Endothelial cell (in vitro differentiated cells): ENCODE data around the gene CMTM7. TPM values are rescaled to one million over a fixed set of nuclear protein-coding genes. Genes with fewer than 3 reads are reported as not detected.

ENCODE experiments used
- DNase-seq: peaks from one replicate; pipeline ENCODE4 v3.0.0; 2021; ENCODE audit warnings: low spot score
- H3K27ac Mint-ChIP-seq: one replicate; pipeline ENCODE4 v1.8.0; 2021; ENCODE audit warnings: mixed read lengths, inconsistent platforms; ENCODE audit not compliant: unreplicated experiment
- H3K27me3 Mint-ChIP-seq: one replicate; pipeline ENCODE4 v1.8.0; 2021; ENCODE audit warnings: mild to moderate bottlenecking, moderate library complexity, mixed read lengths, inconsistent platforms; ENCODE audit not compliant: unreplicated experiment
- H3K36me3 Mint-ChIP-seq: one replicate; pipeline ENCODE4 v1.8.0; 2021; ENCODE audit warnings: mild to moderate bottlenecking, low read depth, mixed read lengths, inconsistent platforms; ENCODE audit not compliant: unreplicated experiment
- H3K4me1 Mint-ChIP-seq: one replicate; pipeline ENCODE4 v1.8.0; 2021; ENCODE audit warnings: mild to moderate bottlenecking, mixed read lengths, inconsistent platforms; ENCODE audit not compliant: unreplicated experiment
- H3K4me3 Mint-ChIP-seq: one replicate; pipeline ENCODE4 v1.8.0; 2021; ENCODE audit warnings: mild to moderate bottlenecking, mixed read lengths, inconsistent platforms; ENCODE audit not compliant: unreplicated experiment
- H3K9me3 Mint-ChIP-seq: one replicate; pipeline ENCODE4 v1.8.0; 2021; ENCODE audit warnings: mixed read lengths, inconsistent platforms; ENCODE audit not compliant: unreplicated experiment
- CTCF ChIP-seq: fragments of 200-600 bp; sonication (generic); IDR thresholded peaks from one replicate; pipeline ENCODE4 v1.5.0; 2021; ENCODE audit warnings: antibody characterized with exemption; ENCODE audit not compliant: unreplicated experiment
- total RNA-seq: library from RNA; stranded (reverse); fragmentation: NEBNext Ultra II Directional; extraction: Animal tissue kit (Norgen Biotek cat#: 25700); gene quantifications from one replicate; pipeline ENCODE4 v1.2.1, GENCODE V29; 2021; ENCODE audit not compliant: unreplicated experiment

The CMTM7 gene
- total RNA-seq, 1 donor from 2014 or later: 54.4 TPM

DNA sequence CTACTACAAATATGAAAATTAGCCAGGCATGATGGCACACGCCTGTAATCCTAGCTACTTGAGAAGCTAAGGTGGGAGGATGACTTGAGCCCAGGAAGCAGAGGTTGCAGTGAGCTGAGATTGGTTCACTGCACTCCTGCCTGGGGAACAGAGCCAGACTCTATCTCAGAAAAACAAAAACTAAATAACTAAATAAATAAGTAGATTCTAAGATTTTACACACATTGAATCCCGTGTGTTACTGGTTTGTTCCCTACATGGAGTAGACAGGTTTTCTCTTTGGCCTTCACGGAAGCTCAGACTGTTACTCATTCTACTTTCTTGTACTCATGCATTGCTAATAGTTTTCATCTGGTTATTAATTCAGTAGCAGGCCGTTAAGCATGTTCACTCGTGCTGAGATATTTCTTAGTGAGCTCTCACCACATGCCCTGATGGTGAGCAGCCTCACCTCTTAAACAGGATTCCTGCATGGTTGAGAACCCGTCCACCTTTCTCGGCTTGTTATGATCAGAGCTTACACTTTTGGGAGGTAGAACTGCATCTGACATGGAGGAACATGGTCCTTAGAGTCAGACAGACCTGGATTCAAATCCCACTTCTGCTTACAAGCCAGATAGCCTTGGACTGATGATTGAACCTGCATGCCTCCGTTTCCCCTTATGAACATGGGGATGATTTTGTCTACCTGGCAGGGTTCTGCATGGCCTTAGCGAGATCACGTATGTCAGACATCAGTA lies 49.1 kb downstream of the CMTM7 start:
- peaks cover 18% of the 10 kb centered on the region for H3K4me1 Mint-ChIP-seq
- H3K27ac Mint-ChIP-seq: no peak overlapping the region
- peaks cover 4% of the 10 kb centered on the region for H3K27me3 Mint-ChIP-seq
- TF ChIP-seq CTCF: no peak
- no peak overlapping the region for H3K4me3 Mint-ChIP-seq
- no peaks in the 10 kb centered on the region for H3K9me3 Mint-ChIP-seq
- H3K36me3 Mint-ChIP-seq: peaks cover 9% of the 10 kb centered on the region
- DNase-seq: no peak

DNA sequence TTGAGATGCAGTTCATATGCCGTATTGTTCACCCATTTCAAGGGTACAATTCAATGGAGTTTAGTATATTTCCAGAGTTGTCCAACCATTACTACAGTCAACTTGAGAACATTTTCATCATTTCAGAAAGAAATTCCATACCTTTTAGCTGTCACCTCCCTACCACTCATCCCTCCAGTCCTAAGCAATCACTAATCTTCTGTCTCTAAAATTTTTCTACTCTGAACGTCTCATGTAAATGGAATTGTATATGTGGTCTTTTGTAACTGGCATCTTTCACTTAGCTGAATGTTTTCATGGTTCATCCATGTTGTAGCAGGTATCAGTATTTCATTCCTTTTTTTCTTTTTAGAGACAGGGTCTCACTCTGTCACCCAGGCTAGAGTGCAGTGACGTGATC lies 51.1 kb downstream of the CMTM7 start:
- peaks cover 13% of the 10 kb centered on the region for H3K36me3 Mint-ChIP-seq
- no peak overlapping the region for H3K27ac Mint-ChIP-seq
- peaks cover 4% of the 10 kb centered on the region for H3K27me3 Mint-ChIP-seq
- no peak overlapping the region for H3K4me3 Mint-ChIP-seq
- no peak for TF ChIP-seq CTCF
- DNase-seq: no peak
- H3K4me1 Mint-ChIP-seq: peaks cover 26% of the 10 kb centered on the region
- H3K9me3 Mint-ChIP-seq: no peaks in the 10 kb centered on the region

DNA sequence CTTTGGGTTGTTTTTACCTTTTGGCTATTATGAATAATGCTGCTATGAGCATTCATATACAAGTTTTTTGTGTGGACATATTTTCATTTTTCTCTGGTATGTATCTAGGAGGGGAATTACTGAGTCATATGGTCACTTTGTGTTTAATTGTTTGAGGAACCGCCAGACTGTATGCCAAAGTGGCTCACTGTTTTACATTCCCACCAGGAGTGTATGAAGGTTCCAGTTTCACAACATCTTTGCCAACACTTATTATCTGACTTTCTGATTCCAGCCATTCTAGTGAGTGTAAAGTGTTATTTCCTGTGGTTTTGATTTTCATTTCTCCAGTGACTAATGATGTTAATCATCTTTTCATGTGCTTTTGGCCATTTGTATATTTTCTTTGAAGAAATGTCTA lies 51.8 kb downstream of the CMTM7 start:
- Mint-ChIP-seq H3K9me3 (no peaks in the 10 kb centered on the region), H3K4me3 (peak overlapping the region; percentile 9), H3K27me3 (peaks cover 6% of the 10 kb centered on the region), H3K4me1 (peaks cover 26% of the 10 kb centered on the region), H3K27ac (no peak overlapping the region), H3K36me3 (peaks cover 17% of the 10 kb centered on the region)
- no peak for TF ChIP-seq CTCF
- no peak for DNase-seq

GRCh38 chr3:32447865-32448400 lies 56.3 kb downstream of the CMTM7 start:
- no peak overlapping the region for H3K4me3 Mint-ChIP-seq
- H3K27ac Mint-ChIP-seq: peak overlapping the region; percentile 92
- no peaks in the 10 kb centered on the region for H3K9me3 Mint-ChIP-seq
- H3K4me1 Mint-ChIP-seq: peaks cover 35% of the 10 kb centered on the region
- DNase-seq: no peak
- no peak for TF ChIP-seq CTCF
- peaks cover 7% of the 10 kb centered on the region for H3K27me3 Mint-ChIP-seq
- peaks cover 30% of the 10 kb centered on the region for H3K36me3 Mint-ChIP-seq
